Psoas muscle (tissue), 8 donors: ENCODE measurements around the gene KIAA0753. TPM values are rescaled to one million over a fixed set of nuclear protein-coding genes. Genes with fewer than 3 reads are reported as not detected.
"Not testable (repeated sequence)": the region's sequence is repeated elsewhere in the genome, so short reads cannot be mapped to it uniquely, and the experiment has no call there.

Source experiments
- ATAC-seq, 4 donors: fragments of 200-7000 bp; cut with Tn5 transposase; one replicate each; pipeline ENCODE4 v1.9.1; 2020; ENCODE audit warnings: moderate library complexity in 3 of 4, mild to moderate bottlenecking in 2 of 4
- DNase-seq, 2 donors: peaks; one replicate each; pipeline ENCODE4 v3.0.0-alpha.2; 2020
- H3K27ac ChIP-seq: fragments of 200-600 bp; one replicate; pipeline ENCODE4 v1.8.0; 2022
- H3K27me3 ChIP-seq, 3 donors: fragments of 200-600 bp in 1 of 3; one replicate each; pipeline versions ENCODE4 v1.6.1 to v1.8.0; 2013 to 2022; ENCODE audit warnings: low read length in 2 of 3, mild to moderate bottlenecking in 2 of 3, moderate library complexity in 1 of 3; ENCODE audit not compliant: insufficient read depth in 3 of 3
- H3K36me3 ChIP-seq, 2 donors: fragments of 200-600 bp in 1 of 2; one replicate each; pipeline versions ENCODE4 v1.6.1 to v1.8.0; 2013 to 2022; ENCODE audit warnings: low read depth in 1 of 2, mild to moderate bottlenecking in 1 of 2, moderate library complexity in 1 of 2; ENCODE audit not compliant: insufficient read depth in 1 of 2
- H3K4me1 ChIP-seq: fragments of 200-600 bp; one replicate; pipeline ENCODE4 v1.8.0; 2022
- H3K4me3 ChIP-seq: fragments of 200-600 bp; one replicate; pipeline ENCODE4 v1.8.0; 2022; ENCODE audit warnings: mild to moderate bottlenecking
- H3K9me3 ChIP-seq: fragments of 200-600 bp; one replicate; pipeline ENCODE4 v1.8.0; 2022
- WGBS, 3 donors: extraction: QIAGEN DNeasy Blood & Tissue Kit; methylation state at CpG; one replicate each; pipeline versions ENCODE4 v1.1.6 to v1.1.7; 2013; 5-methylcytosine and 5-hydroxymethylcytosine counted together
- intact Hi-C, 2 donors: fragments of 100-400 bp; cut with DNase I; formaldehyde crosslinking; loops; one replicate each; pipeline versions ENCODE4 v1.11.0 to v1.14.2; 2022
- polyA plus RNA-seq, 3 donors: library from polyadenylated mRNA; stranded (reverse); fragments of 200-250 nt; gene quantifications; one replicate each; pipeline ENCODE4 v1.2.3, GENCODE V29; 2013
- total RNA-seq, 4 donors: library from RNA; stranded (reverse); fragmentation: NEBNext Ultra II Directional in 2 of 4; extraction: Animal tissue kit (Norgen Biotek cat#: 25700) in 2 of 4; gene quantifications; one replicate each; pipeline versions ENCODE4 v1.2.1 to v1.2.4, GENCODE V29; 2021 to 2023
- TF ChIP-seq, protein P1 (sequence below): fragments of 200-600 bp; IDR thresholded peaks from one replicate; pipeline ENCODE4 v1.8.0; 2022; ENCODE audit warnings: antibody characterized with exemption
- donor health status: healthy with polysubstance abuse.
- donor health status: DM: no; HTN: no; CAD: no; lungs with moderate emphysema.
- donor health status: Bipolar disorder and iron deficiency.
- donor health status: healthy.
- donor health status: DM: yes; HTN: yes; CAD: no.
- donor health status: DM: no; HTN: no; CAD: no.
- donor health status: DM: no; HTN: no; CAD: no.
- donor health status: DM: yes; HTN: yes; CAD: no.

KIAA0753 gene
- total and polyA plus RNA-seq, 7 donors = 2.4 to 4.7 (median 3.0) TPM

DNA sequence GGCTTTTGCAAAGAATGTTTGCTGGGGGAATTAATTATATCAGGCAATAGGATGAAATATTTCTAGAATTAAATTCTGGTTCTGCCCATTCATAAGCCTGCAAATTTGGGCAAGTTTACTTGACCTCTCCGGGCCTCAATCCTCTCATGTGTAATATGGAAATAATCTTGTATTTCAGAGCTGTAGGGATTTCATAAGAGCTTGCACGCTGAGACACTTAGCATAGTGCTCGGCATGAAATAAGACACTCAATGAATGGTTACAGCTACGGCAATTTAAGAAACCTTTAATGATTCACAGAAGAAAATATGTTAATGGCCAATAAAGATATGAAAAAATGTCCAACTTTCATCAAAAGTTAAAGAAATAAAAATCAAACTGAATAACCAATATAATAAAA lies 43.6 kb downstream of the KIAA0753 start:
- no peak overlapping the region for H3K27ac ChIP-seq
- ATAC-seq (no peak), DNase-seq (no peak)
- H3K36me3 ChIP-seq = peaks cover 3 to 49% of the 10 kb centered on the region in 2 donors
- no peaks in the 10 kb centered on the region for H3K9me3 ChIP-seq
- no peak overlapping the region for H3K4me3 ChIP-seq
- H3K4me1 ChIP-seq = peaks cover 7% of the 10 kb centered on the region
- peaks cover 0 to 2% (median 0%) of the 10 kb centered on the region in 3 donors for H3K27me3 ChIP-seq
- WGBS, 3 donors = 57 to 74% (median 63%) methylated on average over 4 of the region's 4 CpGs
- intact Hi-C loops = no loop called here
- TF ChIP-seq, protein P1, sequence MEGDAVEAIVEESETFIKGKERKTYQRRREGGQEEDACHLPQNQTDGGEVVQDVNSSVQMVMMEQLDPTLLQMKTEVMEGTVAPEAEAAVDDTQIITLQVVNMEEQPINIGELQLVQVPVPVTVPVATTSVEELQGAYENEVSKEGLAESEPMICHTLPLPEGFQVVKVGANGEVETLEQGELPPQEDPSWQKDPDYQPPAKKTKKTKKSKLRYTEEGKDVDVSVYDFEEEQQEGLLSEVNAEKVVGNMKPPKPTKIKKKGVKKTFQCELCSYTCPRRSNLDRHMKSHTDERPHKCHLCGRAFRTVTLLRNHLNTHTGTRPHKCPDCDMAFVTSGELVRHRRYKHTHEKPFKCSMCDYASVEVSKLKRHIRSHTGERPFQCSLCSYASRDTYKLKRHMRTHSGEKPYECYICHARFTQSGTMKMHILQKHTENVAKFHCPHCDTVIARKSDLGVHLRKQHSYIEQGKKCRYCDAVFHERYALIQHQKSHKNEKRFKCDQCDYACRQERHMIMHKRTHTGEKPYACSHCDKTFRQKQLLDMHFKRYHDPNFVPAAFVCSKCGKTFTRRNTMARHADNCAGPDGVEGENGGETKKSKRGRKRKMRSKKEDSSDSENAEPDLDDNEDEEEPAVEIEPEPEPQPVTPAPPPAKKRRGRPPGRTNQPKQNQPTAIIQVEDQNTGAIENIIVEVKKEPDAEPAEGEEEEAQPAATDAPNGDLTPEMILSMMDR = no peak

DNA sequence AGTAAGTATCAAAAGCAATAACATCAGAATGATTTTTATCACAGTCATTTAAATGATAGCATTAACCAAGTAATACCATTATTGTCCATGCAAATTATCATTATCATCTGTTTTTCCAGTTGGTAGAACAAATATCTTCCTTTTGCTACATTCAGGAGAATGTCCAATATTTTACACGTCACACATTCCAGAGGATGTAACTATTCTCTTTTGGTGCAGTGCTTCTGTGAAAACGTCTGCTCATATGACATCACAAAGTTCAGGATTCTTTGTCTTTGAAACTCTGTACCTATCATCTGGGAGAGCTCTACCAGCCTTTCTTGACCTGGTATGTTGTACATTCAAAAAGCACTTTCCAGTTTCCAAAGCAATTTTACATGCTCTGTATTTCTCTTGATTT lies 44.0 kb downstream of the KIAA0753 start:
- TF ChIP-seq, protein P1 = no peak
- intact Hi-C loops = no loop called here
- H3K36me3 ChIP-seq = peaks cover 3 to 49% of the 10 kb centered on the region in 2 donors
- no peak overlapping the region for H3K27ac ChIP-seq
- 54 to 85% (median 62%) methylated on average over 2 of the region's 2 CpGs for WGBS, 3 donors
- ATAC-seq = no peak
- DNase-seq = no peak
- no peak overlapping the region for H3K4me3 ChIP-seq
- H3K27me3 ChIP-seq = peaks cover 0 to 2% (median 0%) of the 10 kb centered on the region in 3 donors
- H3K9me3 ChIP-seq = no peaks in the 10 kb centered on the region
- H3K4me1 ChIP-seq = peaks cover 7% of the 10 kb centered on the region

DNA sequence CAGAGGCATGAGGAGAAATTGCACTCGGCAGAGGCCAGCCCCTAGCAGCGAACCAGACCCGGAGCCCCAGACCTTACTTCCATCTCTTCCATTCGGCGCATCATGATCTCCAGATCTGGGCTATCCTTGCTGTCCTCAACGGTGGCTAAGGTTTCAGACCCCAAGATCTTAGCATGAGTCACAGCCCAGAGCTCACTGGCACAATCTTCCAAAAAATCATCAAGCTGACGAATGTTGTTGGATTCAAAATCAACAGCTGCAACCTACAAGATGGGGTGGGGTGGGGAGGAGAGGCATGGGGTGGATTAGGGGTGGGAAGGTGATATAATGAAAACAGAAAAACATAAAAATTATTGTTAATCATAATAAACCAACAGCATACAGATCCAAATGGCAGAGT lies 44.4 kb downstream of the KIAA0753 start:
- H3K36me3 ChIP-seq = peaks cover 3 to 48% of the 10 kb centered on the region in 2 donors
- 60 to 72% (median 65%) methylated on average over 7 of the region's 7 CpGs for WGBS, 3 donors
- DNase-seq (no peak), ATAC-seq (peak; percentile 17 to 49 (median 33))
- H3K27me3 ChIP-seq = peaks cover 0 to 2% (median 0%) of the 10 kb centered on the region in 3 donors
- no peak overlapping the region for H3K4me3 ChIP-seq
- intact Hi-C loops = no loop called here
- H3K9me3 ChIP-seq = no peaks in the 10 kb centered on the region
- peaks cover 7% of the 10 kb centered on the region for H3K4me1 ChIP-seq
- no peak overlapping the region for H3K27ac ChIP-seq
- TF ChIP-seq, protein P1 = no peak

DNA sequence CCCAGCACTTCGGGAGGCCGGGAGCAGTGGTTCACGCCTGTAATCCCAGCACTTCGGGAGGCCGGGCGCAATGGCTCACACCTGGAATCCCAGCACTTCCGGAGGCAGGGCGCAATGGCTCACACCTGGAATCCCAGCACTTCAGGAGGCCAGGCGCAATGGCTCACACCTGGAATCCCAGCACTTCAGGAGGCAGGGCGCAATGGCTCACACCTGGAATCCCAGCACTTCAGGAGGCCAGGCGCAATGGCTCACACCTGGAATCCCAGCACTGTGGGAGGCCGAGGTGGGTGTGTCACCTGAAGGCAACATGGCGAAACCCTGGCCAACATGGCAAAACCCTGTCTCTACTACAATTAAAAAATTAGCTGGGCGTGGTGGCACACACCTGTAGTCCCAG lies 47.1 kb downstream of the KIAA0753 start:
- 98 to 99% (median 98%) methylated on average over 14 of the region's 14 CpGs for WGBS, 3 donors
- H3K27me3 ChIP-seq, H3K4me1 ChIP-seq, H3K9me3 ChIP-seq, DNase-seq, ATAC-seq, intact Hi-C loops, H3K27ac ChIP-seq, H3K4me3 ChIP-seq: not testable (repeated sequence)
- H3K36me3 ChIP-seq = peaks cover 2 to 66% of the 10 kb centered on the region in 2 donors

DNA sequence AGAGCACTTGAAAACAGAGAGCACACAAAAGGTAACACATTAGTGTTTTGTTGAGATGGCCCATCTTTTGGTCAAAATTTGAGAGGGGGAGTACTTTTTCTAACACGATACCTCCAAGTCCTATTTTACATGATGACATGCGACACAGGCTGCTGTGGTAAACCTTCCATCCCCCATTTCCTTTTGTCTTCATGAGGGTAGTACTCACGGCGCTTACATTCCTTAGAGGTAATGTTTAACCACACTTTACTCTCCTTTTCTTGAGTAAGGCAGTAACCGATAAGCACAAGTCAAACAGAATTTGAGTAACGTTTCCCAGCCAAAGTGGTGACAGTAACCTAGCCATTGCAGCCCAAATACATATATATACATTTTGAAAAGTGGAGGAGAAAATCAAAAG lies 48.3 kb downstream of the KIAA0753 start:
- Histone ChIP-seq H3K36me3 (peaks cover 2 to 77% of the 10 kb centered on the region in 2 donors), H3K4me1 (no peaks in the 10 kb centered on the region), H3K4me3 (no peak overlapping the region), H3K9me3 (no peaks in the 10 kb centered on the region), H3K27me3 (peaks cover 0 to 2% (median 0%) of the 10 kb centered on the region in 3 donors), H3K27ac (no peak overlapping the region)
- WGBS, 3 donors = 92 to 97% (median 97%) methylated on average over 6 of the region's 6 CpGs
- TF ChIP-seq, protein P1 = no peak
- intact Hi-C loops = no loop called here
- ATAC-seq (no peak), DNase-seq (no peak)
